Aortic smooth muscle cell (primary cell): ENCODE results near the gene LRP3. TPM values are rescaled to one million over a fixed set of nuclear protein-coding genes. Genes with fewer than 3 reads are reported as not detected.

ENCODE experiments used
- total RNA-seq: library from RNA; depleted of rRNA; stranded (reverse); fragments of >200 nt; gene quantifications from 2 replicates; pipeline ENCODE4 v1.2.3, GENCODE V29; 2014

The LRP3 gene, protein sequence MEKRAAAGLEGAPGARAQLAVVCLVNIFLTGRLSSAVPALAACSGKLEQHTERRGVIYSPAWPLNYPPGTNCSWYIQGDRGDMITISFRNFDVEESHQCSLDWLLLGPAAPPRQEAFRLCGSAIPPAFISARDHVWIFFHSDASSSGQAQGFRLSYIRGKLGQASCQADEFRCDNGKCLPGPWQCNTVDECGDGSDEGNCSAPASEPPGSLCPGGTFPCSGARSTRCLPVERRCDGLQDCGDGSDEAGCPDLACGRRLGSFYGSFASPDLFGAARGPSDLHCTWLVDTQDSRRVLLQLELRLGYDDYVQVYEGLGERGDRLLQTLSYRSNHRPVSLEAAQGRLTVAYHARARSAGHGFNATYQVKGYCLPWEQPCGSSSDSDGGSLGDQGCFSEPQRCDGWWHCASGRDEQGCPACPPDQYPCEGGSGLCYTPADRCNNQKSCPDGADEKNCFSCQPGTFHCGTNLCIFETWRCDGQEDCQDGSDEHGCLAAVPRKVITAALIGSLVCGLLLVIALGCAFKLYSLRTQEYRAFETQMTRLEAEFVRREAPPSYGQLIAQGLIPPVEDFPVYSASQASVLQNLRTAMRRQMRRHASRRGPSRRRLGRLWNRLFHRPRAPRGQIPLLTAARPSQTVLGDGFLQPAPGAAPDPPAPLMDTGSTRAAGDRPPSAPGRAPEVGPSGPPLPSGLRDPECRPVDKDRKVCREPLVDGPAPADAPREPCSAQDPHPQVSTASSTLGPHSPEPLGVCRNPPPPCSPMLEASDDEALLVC
- 29.0 and 36.1 TPM in 2 replicates for total RNA-seq

DNA sequence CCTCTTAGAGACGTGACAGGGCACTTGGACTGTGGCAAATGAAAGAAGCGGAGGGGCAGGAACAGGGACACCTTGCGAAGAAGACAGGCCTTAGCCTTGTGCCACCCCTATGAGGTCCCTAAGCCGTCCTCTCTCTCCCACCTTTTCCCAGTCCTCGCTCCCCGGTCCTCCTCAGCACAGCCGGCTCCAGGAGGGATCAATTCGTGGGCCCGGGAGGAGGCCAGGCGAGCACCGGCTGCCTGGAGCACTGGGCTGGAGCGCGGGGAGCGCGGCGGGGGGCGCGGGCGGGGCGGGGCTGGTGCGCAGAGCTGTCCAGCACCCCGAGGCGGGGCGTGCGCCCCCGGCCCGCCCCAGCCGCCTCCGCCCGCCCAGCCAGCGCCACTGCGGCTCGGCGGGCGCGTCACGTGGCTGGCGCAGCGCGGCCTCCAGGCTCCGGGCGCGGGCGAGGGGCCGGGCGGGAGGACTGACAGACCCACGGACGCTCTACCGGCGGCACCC, at the start of gene LRP3:
TSS of gene LRP3 (plus strand) at position 466 of the 498 bp plus-strand sequence. CDS start 456 bp downstream, outside the sequence.

DNA sequence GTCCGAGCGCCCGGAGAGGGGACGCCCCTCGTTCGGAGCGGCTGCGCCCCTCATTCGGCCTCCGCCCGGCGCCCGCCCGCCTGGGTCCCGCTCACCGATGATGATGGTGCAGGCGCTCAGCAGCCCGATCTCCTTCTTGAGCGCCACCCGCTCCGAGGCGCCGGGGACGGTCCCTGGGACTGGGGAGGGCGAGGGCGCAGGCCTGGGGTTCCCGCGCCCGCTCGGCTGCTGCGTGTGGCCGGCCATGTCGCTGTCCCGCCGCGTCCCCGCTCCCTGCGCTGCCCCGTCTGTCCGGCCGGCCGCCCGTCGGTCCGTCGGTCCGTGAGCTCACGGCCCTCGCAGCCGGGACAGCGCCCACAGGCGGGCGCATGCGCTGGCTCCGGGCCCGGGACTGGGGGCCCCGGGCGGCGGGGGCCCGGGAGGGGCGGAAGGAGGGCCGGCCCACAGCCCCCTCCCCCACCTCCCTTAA, 31.4 kb downstream of the LRP3 start, which contains the start of gene SLC7A10:
TSS of gene SLC7A10 (minus strand) at position 393 of the 469 bp plus-strand sequence. CDS start at position 246, 147 bp downstream.

Other genes with a start within 250 kb of the LRP3 start
- 9.2 and 9.8 TPM in 2 replicates for gene CEP89, start 222.4 kb upstream of the LRP3 start, total RNA-seq
- gene FAAP24, start 222.1 kb upstream of the LRP3 start, total RNA-seq: 1.6 and 2.7 TPM in 2 replicates
- 0.56 and 0.66 TPM in 2 replicates for gene RHPN2, start 129.4 kb upstream of the LRP3 start, total RNA-seq
- 5.8 and 7.5 TPM in 2 replicates for gene GPATCH1, start 113.1 kb upstream of the LRP3 start, total RNA-seq
- not detected in 2 replicates for gene WDR88, start 62.2 kb upstream of the LRP3 start, total RNA-seq
- not detected in 2 replicates for gene SLC7A10, start 31.5 kb downstream of the LRP3 start, total RNA-seq
- under 0.01 TPM in 1 of 2 replicates, not detected in the other for gene CEBPA, start 108.2 kb downstream of the LRP3 start, total RNA-seq
- gene CEBPG, start 179.4 kb downstream of the LRP3 start, total RNA-seq: 16.0 and 16.6 TPM in 2 replicates